NCI-H2107 treated with DMSO at 0.1 percent for 48 hours (cell line): ENCODE results near the gene TFF1.

Experiments used
- DNase-seq: peaks from one replicate; lab custom pipeline; 2025; ENCODE audit not compliant: unreplicated experiment; lab: John Stamatoyannopoulos, UW

The TFF1 gene

GRCh38 chr21:42383331-42383730 lies 17.0 kb upstream of the TFF1 start:
- DNase-seq = no peak

GRCh38 chr21:42382915-42383314 lies 16.6 kb upstream of the TFF1 start:
- no peak for DNase-seq

- DNase-seq = peak; percentile 80
Observed at GRCh38 chr21:42381347-42381984, 15.1 kb upstream of the TFF1 start.

GRCh38 chr21:42379426-42380215 lies 13.3 kb upstream of the TFF1 start:
- no peak for DNase-seq

GRCh38 chr21:42378418-42378817 lies 12.1 kb upstream of the TFF1 start:
- DNase-seq = no peak

- DNase-seq = no peak
Observed at GRCh38 chr21:42377951-42378340, 11.6 kb upstream of the TFF1 start.

- DNase-seq = no peak
Observed at GRCh38 chr21:42377211-42377950, 11.0 kb upstream of the TFF1 start.

GRCh38 chr21:42376338-42376982 lies 10.1 kb upstream of the TFF1 start:
- no peak for DNase-seq

- DNase-seq = no peak
Observed at GRCh38 chr21:42375966-42376337, 9.6 kb upstream of the TFF1 start.

- DNase-seq = no peak
Observed at GRCh38 chr21:42375506-42375905, 9.2 kb upstream of the TFF1 start.

GRCh38 chr21:42374864-42375499 lies 8.6 kb upstream of the TFF1 start:
- peak; percentile 76 for DNase-seq

- DNase-seq = no peak
Observed at GRCh38 chr21:42374457-42374856, 8.1 kb upstream of the TFF1 start.

- no peak for DNase-seq
Observed at GRCh38 chr21:42373908-42374455, 7.6 kb upstream of the TFF1 start.

- DNase-seq = no peak
Observed at GRCh38 chr21:42373196-42373907, 7.0 kb upstream of the TFF1 start.

- no peak for DNase-seq
Observed at GRCh38 chr21:42370894-42371654, 4.7 kb upstream of the TFF1 start.

GRCh38 chr21:42369821-42370220 lies 3.5 kb upstream of the TFF1 start:
- no peak for DNase-seq

- DNase-seq = peak; percentile 43
Observed at GRCh38 chr21:42367367-42368165, 1.2 kb upstream of the TFF1 start.

GRCh38 chr21:42365770-42366169 lies 565 bp downstream of the TFF1 start:
- no peak for DNase-seq
